HG02981 (cell line): ENCODE results near the gene GRB7.
"Not testable (repeated sequence)": the region's sequence is repeated elsewhere in the genome, so short reads cannot be mapped to it uniquely, and the experiment has no call there.

ENCODE experiments used
- ATAC-seq: cut with Tn5 transposase; IDR thresholded peaks from one replicate; pipeline ENCODE4 v1.9.1; 2021; ENCODE audit warnings: mild to moderate bottlenecking, moderate library complexity; ENCODE audit not compliant: unreplicated experiment

The GRB7 gene

GRCh38 chr17:39730095-39730921 lies 7.4 kb upstream of the GRB7 start, which contains the start of gene MIEN1:
Gene MIEN1 (minus strand): TSS chr17:39730532. CDS start chr17:39730495, 37 bp downstream.
- peak; percentile 85 for ATAC-seq

GRCh38 chr17:39732586-39732985 lies 5.2 kb upstream of the GRB7 start:
- no peak for ATAC-seq

- ATAC-seq = no peak
Observed at GRCh38 chr17:39735882-39736281, 1.9 kb upstream of the GRB7 start.

GRCh38 chr17:39736319-39737165 lies 1.2 kb upstream of the GRB7 start:
- ATAC-seq = no peak

GRCh38 chr17:39737206-39737759 lies 455 bp upstream of the GRB7 start:
- ATAC-seq = no peak

- no peak for ATAC-seq
Observed at GRCh38 chr17:39738568-39738901, 797 bp downstream of the GRB7 start.

- no peak for ATAC-seq
Observed at GRCh38 chr17:39738983-39739884, 1.5 kb downstream of the GRB7 start.

GRCh38 chr17:39739885-39740356 lies 2.2 kb downstream of the GRB7 start:
- no peak for ATAC-seq

GRCh38 chr17:39740357-39741111 lies 2.8 kb downstream of the GRB7 start:
- ATAC-seq = no peak

- ATAC-seq = no peak
Observed at GRCh38 chr17:39742126-39742855, 4.6 kb downstream of the GRB7 start.

GRCh38 chr17:39742856-39743436 lies 5.2 kb downstream of the GRB7 start:
- ATAC-seq = no peak

GRCh38 chr17:39744075-39744835 lies 6.5 kb downstream of the GRB7 start:
- no peak for ATAC-seq

GRCh38 chr17:39744836-39745215 lies 7.1 kb downstream of the GRB7 start:
- ATAC-seq = no peak

- no peak for ATAC-seq
Observed at GRCh38 chr17:39745335-39746144, 7.8 kb downstream of the GRB7 start.

- ATAC-seq = no peak
Observed at GRCh38 chr17:39746145-39746461, 8.4 kb downstream of the GRB7 start.

- no peak for ATAC-seq
Observed at GRCh38 chr17:39747745-39748144, 10.0 kb downstream of the GRB7 start.

- not testable (repeated sequence) for ATAC-seq
Observed at GRCh38 chr17:39748444-39749034, 10.8 kb downstream of the GRB7 start.
